IMR-90 (cell line): ENCODE data around the gene SNAP91. TPM values are rescaled to one million over a fixed set of nuclear protein-coding genes. Genes with fewer than 3 reads are reported as not detected.

ENCODE experiments used
- ATAC-seq: fragments of 200-7000 bp; cut with Tn5 transposase; 2 replicates; pipeline ENCODE4 v1.9.1; 2020; ENCODE audit warnings: low read depth, mild to moderate bottlenecking, moderate library complexity
- BruUV-seq: library from RNA; stranded (reverse); fragments of 400-500 nt; replicated peaks from 2 replicates; lab custom pipeline; 2021; lab: Mats Ljungman, UMichigan
- CTCF ChIA-PET: fragments of 300-600 bp; formaldehyde crosslinking; extraction: SDS; loops from one replicate; lab custom pipeline; 2021; ENCODE audit warnings: antibody characterized with exemption; lab: Yijun Ruan, JAX
- POLR2A ChIA-PET: fragments of 300-600 bp; sonication (Branson Sonifier 250); formaldehyde crosslinking; loops from one replicate; lab custom pipeline; 2022; ENCODE audit warnings: antibody characterized with exemption; ENCODE audit not compliant: unreplicated experiment; lab: Charles Lee
- DNase-seq: peaks from one replicate; pipeline ENCODE4 v3.0.0; 2013
- H2AFZ ChIP-seq: replicated peaks from 2 replicates; pipeline ENCODE3; 2013; ENCODE audit warnings: low read length, mild to moderate bottlenecking; ENCODE audit not compliant: poor library complexity
- H2AK5ac ChIP-seq: 2 replicates; pipeline ENCODE4 v1.6.1; 2013; ENCODE audit warnings: low read depth, low read length, inconsistent platforms
- H2AK9ac ChIP-seq: replicated peaks from 2 replicates; pipeline ENCODE3; 2013; ENCODE audit warnings: mild to moderate bottlenecking, low read depth, low read length, moderate library complexity; ENCODE audit not compliant: poor library complexity
- H2BK120ac ChIP-seq: 2 replicates; pipeline ENCODE4 v1.6.1; 2013; ENCODE audit warnings: low read depth, low read length, inconsistent platforms
- H2BK15ac ChIP-seq: 3 replicates; pipeline ENCODE4 v1.6.1; 2013; ENCODE audit warnings: low read depth, low read length, inconsistent platforms
- H2BK20ac ChIP-seq: 2 replicates; pipeline ENCODE4 v1.6.1; 2013; ENCODE audit warnings: low read depth, mild to moderate bottlenecking, inconsistent platforms, low read length, moderate library complexity
- H2BK5ac ChIP-seq: 2 replicates; pipeline ENCODE4 v1.6.1; 2013; ENCODE audit warnings: mild to moderate bottlenecking, low read depth, low read length, inconsistent platforms; ENCODE audit not compliant: poor library complexity, severe bottlenecking
- H3K14ac ChIP-seq: replicated peaks from 2 replicates; pipeline ENCODE4 v1.6.1; 2013; ENCODE audit warnings: low read depth, low read length, inconsistent platforms
- H3K18ac ChIP-seq: 2 replicates; pipeline ENCODE4 v1.6.1; 2013; ENCODE audit warnings: low read depth, low read length, control low read depth
- H3K23ac ChIP-seq: 2 replicates; pipeline ENCODE4 v1.6.1; 2013; ENCODE audit warnings: low read depth, low read length, inconsistent platforms
- H3K27ac ChIP-seq: 2 replicates; pipeline ENCODE4 v1.5.1; 2013; ENCODE audit warnings: mild to moderate bottlenecking, control low read depth, low read length; ENCODE audit not compliant: insufficient read depth
- H3K27me3 ChIP-seq: 2 replicates; pipeline ENCODE4 v1.6.1; 2013; ENCODE audit warnings: low read length; ENCODE audit not compliant: control insufficient read depth, insufficient read depth
- H3K36me3 ChIP-seq: 2 replicates; pipeline ENCODE4 v1.6.1; 2013; ENCODE audit warnings: low read length, mixed read lengths; ENCODE audit not compliant: control insufficient read depth, insufficient read depth
- H3K4ac ChIP-seq: 2 replicates; pipeline ENCODE4 v1.6.1; 2013; ENCODE audit warnings: low read depth, low read length, inconsistent platforms
- H3K4me1 ChIP-seq: 2 replicates; pipeline ENCODE4 v1.6.1; 2013; ENCODE audit warnings: low read length, mixed read lengths; ENCODE audit not compliant: control insufficient read depth, insufficient read depth
- H3K4me2 ChIP-seq: 2 replicates; pipeline ENCODE4 v1.6.1; 2013; ENCODE audit warnings: low read depth, mild to moderate bottlenecking, control low read depth, low read length, moderate library complexity
- H3K4me3 ChIP-seq: 2 replicates; pipeline ENCODE4 v1.5.1; 2013; ENCODE audit warnings: low read depth, mild to moderate bottlenecking, control low read depth, low read length, moderate library complexity; ENCODE audit not compliant: insufficient read depth
- H3K56ac ChIP-seq: 2 replicates; pipeline ENCODE4 v1.6.1; 2013; ENCODE audit warnings: low read length, inconsistent platforms; ENCODE audit not compliant: insufficient read depth; ENCODE audit errors: extremely low read depth
- H3K79me1 ChIP-seq, 2 experiments: 2 replicates each; pipeline ENCODE4 v1.6.1; 2013; ENCODE audit warnings: low read length in 2 of 2, inconsistent platforms in 1 of 2, low read depth in 1 of 2
- H3K9ac ChIP-seq: 2 replicates; pipeline ENCODE4 v1.6.1; 2013; ENCODE audit warnings: low read depth, low read length, control low read depth
- H3K9me1 ChIP-seq: 2 replicates; pipeline ENCODE4 v1.6.1; 2013; ENCODE audit warnings: low read length, inconsistent platforms; ENCODE audit not compliant: insufficient read depth
- H3K9me3 ChIP-seq: 2 replicates; pipeline ENCODE4 v1.6.1; 2013; ENCODE audit warnings: low read length; ENCODE audit not compliant: control insufficient read depth, insufficient read depth
- H4K20me1 ChIP-seq: 2 replicates; pipeline ENCODE4 v1.6.1; 2013; ENCODE audit warnings: low read length, inconsistent platforms; ENCODE audit not compliant: insufficient read depth
- H4K5ac ChIP-seq: 2 replicates; pipeline ENCODE4 v1.6.1; 2013; ENCODE audit warnings: mild to moderate bottlenecking, low read depth, low read length, control low read depth
- H4K8ac ChIP-seq, 2 experiments: 2 replicates each; pipeline ENCODE4 v1.6.1; 2013; ENCODE audit warnings: low read depth in 2 of 2, low read length in 2 of 2, control low read depth in 1 of 2, inconsistent platforms in 1 of 2
- H4K91ac ChIP-seq: 2 replicates; pipeline ENCODE4 v1.6.1; 2013; ENCODE audit warnings: low read depth, low read length, inconsistent platforms; ENCODE audit not compliant: insufficient read depth
- BHLHE40 ChIP-seq: fragments of 150-350 bp; IDR thresholded peaks from 2 replicates; pipeline ENCODE4 v1.6.1; 2016; ENCODE audit warnings: mild to moderate bottlenecking, low read depth, low read length
- CEBPB ChIP-seq: IDR thresholded peaks from 2 replicates; pipeline ENCODE4 v1.6.1; 2012; ENCODE audit warnings: low read depth, low read length, improper control_type of control experiment
- CHD1 ChIP-seq: IDR thresholded peaks from 2 replicates; pipeline ENCODE4 v1.6.1; 2012; ENCODE audit warnings: low read depth, low read length, improper control_type of control experiment
- CTCF ChIP-seq: conservative IDR thresholded peaks from 2 replicates; pipeline ENCODE4 v1.5.1; 2012; ENCODE audit warnings: mild to moderate bottlenecking, low read depth, low read length, improper control_type of control experiment
- ELK1 ChIP-seq: fragments of 150-350 bp; IDR thresholded peaks from 2 replicates; pipeline ENCODE4 v1.6.1; 2016; ENCODE audit warnings: low read depth, mild to moderate bottlenecking, low read length, moderate library complexity, borderline replicate concordance
- FOS ChIP-seq: fragments of 150-350 bp; IDR thresholded peaks from 2 replicates; pipeline ENCODE4 v1.6.1; 2016; ENCODE audit warnings: low read depth, low read length
- MAFK ChIP-seq: IDR thresholded peaks from 2 replicates; pipeline ENCODE4 v1.6.1; 2012; ENCODE audit warnings: low read depth, low read length, improper control_type of control experiment
- MAZ ChIP-seq: IDR thresholded peaks from 2 replicates; pipeline ENCODE4 v1.6.1; 2012; ENCODE audit warnings: low read depth, mild to moderate bottlenecking, low read length, improper control_type of control experiment, moderate library complexity, borderline replicate concordance
- MXI1 ChIP-seq: IDR thresholded peaks from 2 replicates; pipeline ENCODE4 v1.6.1; 2012; ENCODE audit warnings: low read depth, mild to moderate bottlenecking, low read length, moderate library complexity, borderline replicate concordance
- NFE2L2 ChIP-seq: fragments of 150-350 bp; IDR thresholded peaks from 2 replicates; pipeline ENCODE4 v1.6.1; 2016; ENCODE audit warnings: low read depth, mild to moderate bottlenecking, low read length
- POLR2A ChIP-seq: IDR thresholded peaks from 2 replicates; pipeline ENCODE4 v1.6.1; 2012; ENCODE audit warnings: mild to moderate bottlenecking, low read depth, low read length
- RAD21 ChIP-seq: IDR thresholded peaks from 2 replicates; pipeline ENCODE4 v1.6.1; 2012; ENCODE audit warnings: low read length, improper control_type of control experiment
- RCOR1 ChIP-seq: IDR thresholded peaks from 2 replicates; pipeline ENCODE4 v1.6.1; 2012; ENCODE audit warnings: mild to moderate bottlenecking, low read length, improper control_type of control experiment; ENCODE audit not compliant: insufficient replicate concordance
- RFX5 ChIP-seq: IDR thresholded peaks from 2 replicates; pipeline ENCODE4 v1.8.0; 2012; ENCODE audit warnings: low read depth, mild to moderate bottlenecking, low read length, moderate library complexity
- SMC3 ChIP-seq: fragments of 150-350 bp; IDR thresholded peaks from 2 replicates; pipeline ENCODE4 v1.6.1; 2016; ENCODE audit warnings: low read depth, mild to moderate bottlenecking, antibody characterized with exemption, low read length, moderate library complexity
- USF2 ChIP-seq: fragments of 150-350 bp; IDR thresholded peaks from 2 replicates; pipeline ENCODE4 v1.6.1; 2017; ENCODE audit warnings: mild to moderate bottlenecking, antibody characterized with exemption, low read length, low read depth
- WGBS, 2 experiments: methylation state at CpG; one replicate each; pipeline versions ENCODE4 v1.1.5 to v1.1.7; 2013; ENCODE audit warnings: missing lambda C conversion rate in 2 of 2; ENCODE audit not compliant: insufficient read length in 1 of 2; ENCODE audit errors: extremely low coverage in 2 of 2; 5-methylcytosine and 5-hydroxymethylcytosine counted together
- dilution Hi-C: fragments of 300-500 bp; cut with HindIII; formaldehyde crosslinking; loops from one replicate; pipeline ENCODE4 v1.14.3; 2018; ENCODE audit warnings: low sequenced_read_pairs; ENCODE audit not compliant: unreplicated experiment
- in situ Hi-C: fragments of 300-500 bp; cut with MboI; formaldehyde crosslinking; loops from 3 replicates; pipeline ENCODE4 v1.14.3; 2019; ENCODE audit warnings: low sequenced_read_pairs, inconsistent platforms, mixed read lengths
- intact Hi-C: fragments of 100-400 bp; cut with micrococcal nuclease; formaldehyde crosslinking; loops from 2 replicates; pipeline ENCODE4 v1.10.0; 2022
- polyA plus RNA-seq, 3 experiments: library from polyadenylated mRNA; depleted of rRNA; stranded (reverse); fragments of >200 nt; gene quantifications; 2 replicates each; pipeline ENCODE4 v1.2.3, GENCODE V29; 2012; ENCODE audit warnings: low replicate concordance in 1 of 3
- total RNA-seq: library from RNA; depleted of rRNA; stranded (reverse); fragments of >200 nt; gene quantifications from 2 replicates; pipeline ENCODE4 v1.2.3, GENCODE V29; 2012

SNAP91 gene
- total and polyA plus RNA-seq, 2 of the 4 experiments (the other 2 are of a cell fraction) = not detected

- Histone ChIP-seq H3K4me3 (no peak overlapping the region), H2BK20ac (no peak overlapping the region), H3K9me1 (no peaks in the 10 kb centered on the region), H3K4me1 (no peaks in the 10 kb centered on the region), H3K23ac (no peak overlapping the region), H2BK5ac (no peak overlapping the region), H2AK5ac (no peak overlapping the region), H4K91ac (no peak overlapping the region), H3K18ac (no peak overlapping the region), H2AFZ (no peak overlapping the region), H3K9me3 (no peaks in the 10 kb centered on the region), H4K5ac (no peak overlapping the region), H2AK9ac (no peak overlapping the region), H4K20me1 (no peaks in the 10 kb centered on the region), H3K27me3 (no peaks in the 10 kb centered on the region), H2BK15ac (no peak overlapping the region), H3K4me2 (no peak overlapping the region), H3K56ac (no peak overlapping the region), H3K36me3 (no peaks in the 10 kb centered on the region), H3K27ac (no peak overlapping the region), H3K4ac (no peak overlapping the region), H3K79me1 (no peaks in the 10 kb centered on the region), H4K8ac (no peak overlapping the region), H3K14ac (no peak overlapping the region), H3K9ac (no peak overlapping the region), H2BK120ac (no peak overlapping the region)
- ChIA-PET CTCF (no interaction called here), POLR2A (no interaction called here)
- DNase-seq = no peak
- TF ChIP-seq ELK1 (no peak), BHLHE40 (no peak), CTCF (no peak), RFX5 (no peak), POLR2A (no peak), USF2 (no peak), FOS (no peak), CEBPB (no peak), MXI1 (no peak), RAD21 (no peak), MAZ (no peak), SMC3 (no peak), MAFK (no peak), RCOR1 (no peak), NFE2L2 (no peak), CHD1 (no peak)
- no CpG with 5 or more reads among the region's 5 CpGs for WGBS, 2 experiments
- intact Hi-C loops = no loop called here
- in situ Hi-C loops = no loop called here
- BruUV-seq = no TSS peak
- no peak for ATAC-seq
- dilution Hi-C loops = no loop called here
Measured at GRCh38 chr6:83633609-83634008, 75.3 kb downstream of the SNAP91 start.
